HUES6 (cell line): ENCODE measurements around the gene MRAP.
"Not testable (repeated sequence)": the region's sequence is repeated elsewhere in the genome, so short reads cannot be mapped to it uniquely, and the experiment has no call there.

Experiments used
- H3K27ac ChIP-seq: 2 replicates; pipeline ENCODE4 v1.7.0; 2013; ENCODE audit warnings: low read depth, mild to moderate bottlenecking, low read length, inconsistent platforms
- H3K27me3 ChIP-seq: 2 replicates; pipeline ENCODE4 v1.6.1; 2013; ENCODE audit warnings: low read length; ENCODE audit not compliant: control insufficient read depth, insufficient read depth
- H3K36me3 ChIP-seq: 2 replicates; pipeline ENCODE4 v1.6.1; 2013; ENCODE audit warnings: low read length; ENCODE audit not compliant: control insufficient read depth, insufficient read depth
- H3K4me1 ChIP-seq: 2 replicates; pipeline ENCODE4 v1.6.1; 2013; ENCODE audit warnings: low read length; ENCODE audit not compliant: control insufficient read depth, insufficient read depth
- H3K4me3 ChIP-seq: 2 replicates; pipeline ENCODE4 v1.5.1; 2013; ENCODE audit warnings: low read depth, low read length
- H3K9ac ChIP-seq: one replicate; pipeline ENCODE4 v1.6.1; 2013; ENCODE audit warnings: mild to moderate bottlenecking, low read length
- H3K9me3 ChIP-seq: 2 replicates; pipeline ENCODE4 v1.6.1; 2013; ENCODE audit warnings: low read depth, low read length; ENCODE audit not compliant: control insufficient read depth, insufficient read depth

MRAP gene

GRCh38 chr21:32300117-32300681 is 1.5 kb downstream of the MRAP start:
- H3K27me3 ChIP-seq = no peaks in the 10 kb centered on the region

GRCh38 chr21:32301596-32301995 is 2.9 kb downstream of the MRAP start:
- H3K4me1 ChIP-seq = peaks cover 10% of the 10 kb centered on the region; the same call in 1 of the 2 replicates
- no peak overlapping the region for H3K27ac ChIP-seq
- H3K9me3 ChIP-seq = peaks cover 5% of the 10 kb centered on the region; the same call in 1 of the 2 replicates
- H3K4me3 ChIP-seq = no peak overlapping the region
- no peak overlapping the region for H3K9ac ChIP-seq
- no peaks in the 10 kb centered on the region for H3K27me3 ChIP-seq
- H3K36me3 ChIP-seq = peaks cover 10% of the 10 kb centered on the region; the same call in 1 of the 2 replicates

More at GRCh38 chr21:32300117-32300681, 1.5 kb downstream of the MRAP start:
- peaks cover 10% of the 10 kb centered on the region; the same call in 1 of the 2 replicates for H3K36me3 ChIP-seq
- H3K9me3 ChIP-seq = peaks cover 5% of the 10 kb centered on the region; the same call in 1 of the 2 replicates
- no peak overlapping the region for H3K9ac ChIP-seq
- no peaks in the 10 kb centered on the region for H3K4me1 ChIP-seq
- no peak overlapping the region for H3K27ac ChIP-seq
- H3K4me3 ChIP-seq = no peak overlapping the region

GRCh38 chr21:32302560-32302959 is 3.9 kb downstream of the MRAP start:
- peaks cover 5% of the 10 kb centered on the region; the same call in 1 of the 2 replicates for H3K9me3 ChIP-seq
- H3K4me1 ChIP-seq = peaks cover 11% of the 10 kb centered on the region; the same call in 1 of the 2 replicates
- H3K36me3 ChIP-seq = peaks cover 10% of the 10 kb centered on the region; the same call in 1 of the 2 replicates
- H3K9ac ChIP-seq = no peak overlapping the region
- H3K27me3 ChIP-seq = no peaks in the 10 kb centered on the region
- no peak overlapping the region for H3K27ac ChIP-seq
- no peak overlapping the region for H3K4me3 ChIP-seq

- Histone ChIP-seq H3K27me3 (no peaks in the 10 kb centered on the region), H3K27ac (no peak overlapping the region), H3K36me3 (peaks cover 10% of the 10 kb centered on the region; the same call in 1 of the 2 replicates), H3K4me3 (no peak overlapping the region), H3K9ac (no peak overlapping the region), H3K9me3 (peaks cover 5% of the 10 kb centered on the region; the same call in 1 of the 2 replicates), H3K4me1 (peaks cover 11% of the 10 kb centered on the region; the same call in 1 of the 2 replicates)
Measured at GRCh38 chr21:32303385-32303784, 4.7 kb downstream of the MRAP start.

- no peak overlapping the region for H3K9ac ChIP-seq
- H3K4me3 ChIP-seq = no peak overlapping the region
- no peak overlapping the region for H3K27ac ChIP-seq
- peaks cover 15% of the 10 kb centered on the region for H3K36me3 ChIP-seq
- peaks cover 5% of the 10 kb centered on the region; the same call in 1 of the 2 replicates for H3K9me3 ChIP-seq
- H3K4me1 ChIP-seq = peaks cover 11% of the 10 kb centered on the region; the same call in 1 of the 2 replicates
- H3K27me3 ChIP-seq = no peaks in the 10 kb centered on the region
Measured at GRCh38 chr21:32304998-32305397, 6.3 kb downstream of the MRAP start.

- Histone ChIP-seq H3K4me1 (peaks cover 11% of the 10 kb centered on the region; the same call in 1 of the 2 replicates), H3K36me3 (peaks cover 7% of the 10 kb centered on the region), H3K27me3 (no peaks in the 10 kb centered on the region), H3K27ac (no peak overlapping the region), H3K9ac (no peak overlapping the region), H3K4me3 (no peak overlapping the region), H3K9me3 (no peaks in the 10 kb centered on the region)
Measured at GRCh38 chr21:32306021-32306780, 7.5 kb downstream of the MRAP start.

GRCh38 chr21:32307706-32308105 is 9.1 kb downstream of the MRAP start:
- no peaks in the 10 kb centered on the region for H3K9me3 ChIP-seq
- peaks cover 11% of the 10 kb centered on the region; the same call in 1 of the 2 replicates for H3K4me1 ChIP-seq
- no peak overlapping the region for H3K4me3 ChIP-seq
- peaks cover 19% of the 10 kb centered on the region for H3K36me3 ChIP-seq
- no peak overlapping the region for H3K9ac ChIP-seq
- no peaks in the 10 kb centered on the region for H3K27me3 ChIP-seq
- H3K27ac ChIP-seq = no peak overlapping the region

- H3K9ac ChIP-seq = no peak overlapping the region
- H3K27me3 ChIP-seq = no peaks in the 10 kb centered on the region
- H3K4me1 ChIP-seq = peaks cover 11% of the 10 kb centered on the region; the same call in 1 of the 2 replicates
- no peak overlapping the region for H3K4me3 ChIP-seq
- H3K27ac ChIP-seq = no peak overlapping the region
- peaks cover 28% of the 10 kb centered on the region for H3K36me3 ChIP-seq
- no peaks in the 10 kb centered on the region for H3K9me3 ChIP-seq
Measured at GRCh38 chr21:32308696-32309095, 10.0 kb downstream of the MRAP start.

- H3K27me3 ChIP-seq = no peaks in the 10 kb centered on the region
- H3K27ac ChIP-seq = no peak overlapping the region
- H3K9me3 ChIP-seq = no peaks in the 10 kb centered on the region
- H3K4me3 ChIP-seq = no peak overlapping the region
- peaks cover 11% of the 10 kb centered on the region; the same call in 1 of the 2 replicates for H3K4me1 ChIP-seq
- H3K36me3 ChIP-seq = peaks cover 39% of the 10 kb centered on the region
- H3K9ac ChIP-seq = no peak overlapping the region
Measured at GRCh38 chr21:32309906-32310460, 11.3 kb downstream of the MRAP start.

- H3K4me1 ChIP-seq, H3K27ac ChIP-seq, H3K27me3 ChIP-seq, H3K9ac ChIP-seq, H3K9me3 ChIP-seq, H3K4me3 ChIP-seq: not testable (repeated sequence)
- peaks cover 48% of the 10 kb centered on the region for H3K36me3 ChIP-seq
Measured at GRCh38 chr21:32310976-32311375, 12.3 kb downstream of the MRAP start.

GRCh38 chr21:32311621-32312020 is 13.0 kb downstream of the MRAP start:
- Histone ChIP-seq H3K9me3 (no peaks in the 10 kb centered on the region), H3K9ac (no peak overlapping the region), H3K27ac (no peak overlapping the region), H3K36me3 (peaks cover 54% of the 10 kb centered on the region), H3K4me1 (peaks cover under 1% of the 10 kb centered on the region; the same call in 1 of the 2 replicates), H3K27me3 (no peaks in the 10 kb centered on the region), H3K4me3 (no peak overlapping the region)
